VCaP (cell line): ENCODE data around the gene DNAH10.

Source experiments
- H3K27ac ChIP-seq: fragments of 450-650 bp; 2 replicates; pipeline ENCODE4 v1.5.1; 2017
- TF ChIP-seq, protein P1 (sequence below): fragments of 450-650 bp; conservative IDR thresholded peaks from 2 replicates; pipeline ENCODE4 v1.5.1; 2017; ENCODE audit warnings: mild to moderate bottlenecking, moderate library complexity

The DNAH10 gene

DNA sequence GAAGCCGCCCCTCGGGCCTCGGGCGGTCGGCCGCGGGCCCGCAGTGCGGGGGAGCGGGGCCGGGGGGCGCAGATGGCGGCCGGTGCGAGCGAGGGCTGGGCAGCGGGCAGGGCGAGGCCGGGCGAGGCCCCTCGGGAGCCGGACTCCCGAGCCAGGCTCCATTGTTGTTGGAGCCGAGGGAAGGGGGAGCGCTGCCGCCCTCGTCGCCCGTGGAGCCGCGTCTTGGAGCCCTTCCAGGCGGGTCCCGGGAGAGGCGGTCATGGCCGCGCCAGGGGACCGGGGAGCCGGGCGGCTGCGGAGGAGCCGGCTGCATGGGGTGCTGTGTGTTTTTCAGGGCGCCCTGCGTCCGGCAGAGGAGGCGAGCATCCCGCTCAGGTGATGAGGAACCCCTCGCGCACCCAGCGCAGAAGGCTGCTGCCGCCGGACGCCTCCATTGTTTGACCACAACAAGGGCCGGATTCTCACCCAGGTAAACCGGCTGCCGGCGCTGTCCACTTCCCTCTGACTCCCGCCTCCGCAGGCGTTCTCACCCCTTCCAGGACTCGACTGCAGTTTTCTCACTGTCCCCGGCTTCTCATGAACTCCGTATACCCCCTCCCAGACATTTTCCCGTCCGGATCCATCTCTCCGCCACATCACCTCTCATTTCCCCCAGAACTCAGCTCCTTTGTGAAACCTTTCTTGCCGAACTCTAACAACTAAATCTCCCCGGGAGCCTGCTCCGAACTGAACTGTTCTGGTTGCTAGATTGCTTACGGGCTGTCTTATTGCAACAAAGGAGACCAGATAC is 211.6 kb downstream of the DNAH10 start:
- H3K27ac ChIP-seq: peak overlapping the region; percentile 99
- TF ChIP-seq, protein P1, sequence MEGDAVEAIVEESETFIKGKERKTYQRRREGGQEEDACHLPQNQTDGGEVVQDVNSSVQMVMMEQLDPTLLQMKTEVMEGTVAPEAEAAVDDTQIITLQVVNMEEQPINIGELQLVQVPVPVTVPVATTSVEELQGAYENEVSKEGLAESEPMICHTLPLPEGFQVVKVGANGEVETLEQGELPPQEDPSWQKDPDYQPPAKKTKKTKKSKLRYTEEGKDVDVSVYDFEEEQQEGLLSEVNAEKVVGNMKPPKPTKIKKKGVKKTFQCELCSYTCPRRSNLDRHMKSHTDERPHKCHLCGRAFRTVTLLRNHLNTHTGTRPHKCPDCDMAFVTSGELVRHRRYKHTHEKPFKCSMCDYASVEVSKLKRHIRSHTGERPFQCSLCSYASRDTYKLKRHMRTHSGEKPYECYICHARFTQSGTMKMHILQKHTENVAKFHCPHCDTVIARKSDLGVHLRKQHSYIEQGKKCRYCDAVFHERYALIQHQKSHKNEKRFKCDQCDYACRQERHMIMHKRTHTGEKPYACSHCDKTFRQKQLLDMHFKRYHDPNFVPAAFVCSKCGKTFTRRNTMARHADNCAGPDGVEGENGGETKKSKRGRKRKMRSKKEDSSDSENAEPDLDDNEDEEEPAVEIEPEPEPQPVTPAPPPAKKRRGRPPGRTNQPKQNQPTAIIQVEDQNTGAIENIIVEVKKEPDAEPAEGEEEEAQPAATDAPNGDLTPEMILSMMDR: no peak

DNA sequence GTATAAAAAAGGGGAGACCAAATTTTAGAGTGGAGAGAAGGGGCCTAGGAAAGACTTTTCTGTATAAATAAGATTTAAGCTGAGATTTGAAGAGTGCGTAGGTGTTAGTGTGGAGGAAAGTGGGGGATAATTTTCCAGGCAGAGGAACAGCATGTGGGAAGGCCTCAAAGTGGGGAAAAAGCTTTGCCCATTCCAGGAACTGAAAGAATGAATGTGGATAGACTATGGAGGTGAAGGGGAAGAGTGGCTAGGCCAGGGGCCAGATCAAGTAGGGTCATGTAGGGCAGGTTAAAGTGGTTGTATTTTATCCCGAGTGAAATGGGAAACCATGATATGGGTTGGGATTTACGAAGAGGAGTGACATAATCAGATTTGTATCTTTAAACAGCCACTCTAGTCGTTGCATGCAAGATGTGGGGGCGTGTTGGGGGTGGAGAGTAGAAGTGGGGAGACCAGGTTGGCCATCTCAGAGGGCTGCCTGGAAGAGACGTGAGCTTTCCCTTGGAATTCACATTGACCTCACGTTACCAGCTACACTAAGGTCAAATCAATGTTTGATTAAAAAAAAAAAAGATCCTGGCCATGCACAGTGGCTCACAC is 214.2 kb downstream of the DNAH10 start:
- TF ChIP-seq, protein P1: no peak
- H3K27ac ChIP-seq: peak overlapping the region; percentile 99; the same call in 1 of the 2 replicates

DNA sequence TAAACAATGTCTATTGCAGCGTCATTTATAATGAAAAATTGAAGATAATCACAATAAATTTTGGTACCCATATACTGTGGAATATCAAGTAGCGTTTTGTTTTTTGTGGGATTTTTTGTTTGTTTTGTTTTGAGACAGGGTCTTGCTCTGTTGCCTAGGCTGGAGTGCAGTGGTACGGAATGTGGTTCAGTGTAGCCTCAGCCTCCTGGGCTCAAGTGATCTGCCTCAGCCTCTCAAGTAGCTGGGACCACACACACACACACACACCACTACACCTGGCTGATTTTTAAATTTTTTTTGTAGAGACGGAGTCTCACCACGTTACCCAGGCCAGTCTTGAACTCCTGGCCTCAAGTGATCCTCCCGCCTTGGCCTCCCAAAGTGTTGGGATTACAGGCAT is 217.5 kb downstream of the DNAH10 start:
- H3K27ac ChIP-seq: no peak overlapping the region
- TF ChIP-seq, protein P1: no peak

DNA sequence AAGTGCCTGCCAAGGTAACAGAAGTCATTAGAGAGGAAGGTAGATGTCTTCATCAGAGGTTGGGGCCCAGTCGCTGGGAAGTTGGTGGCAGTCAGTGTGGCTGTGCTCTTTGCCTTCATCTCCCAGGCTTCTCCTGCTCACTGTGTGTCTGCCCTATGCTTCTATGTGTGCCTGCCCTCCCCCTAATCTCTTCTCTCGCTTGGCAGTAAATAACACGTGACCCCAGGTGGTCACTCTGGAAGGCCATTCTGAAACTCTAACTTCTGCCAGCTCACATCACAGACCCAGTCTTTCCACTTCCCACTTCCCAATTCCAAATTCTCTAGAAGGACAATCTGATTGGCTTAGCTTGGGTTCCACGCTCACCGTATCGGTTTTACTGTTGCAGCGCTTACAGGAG is 220.2 kb downstream of the DNAH10 start:
- TF ChIP-seq, protein P1: no peak
- no peak overlapping the region for H3K27ac ChIP-seq

DNA sequence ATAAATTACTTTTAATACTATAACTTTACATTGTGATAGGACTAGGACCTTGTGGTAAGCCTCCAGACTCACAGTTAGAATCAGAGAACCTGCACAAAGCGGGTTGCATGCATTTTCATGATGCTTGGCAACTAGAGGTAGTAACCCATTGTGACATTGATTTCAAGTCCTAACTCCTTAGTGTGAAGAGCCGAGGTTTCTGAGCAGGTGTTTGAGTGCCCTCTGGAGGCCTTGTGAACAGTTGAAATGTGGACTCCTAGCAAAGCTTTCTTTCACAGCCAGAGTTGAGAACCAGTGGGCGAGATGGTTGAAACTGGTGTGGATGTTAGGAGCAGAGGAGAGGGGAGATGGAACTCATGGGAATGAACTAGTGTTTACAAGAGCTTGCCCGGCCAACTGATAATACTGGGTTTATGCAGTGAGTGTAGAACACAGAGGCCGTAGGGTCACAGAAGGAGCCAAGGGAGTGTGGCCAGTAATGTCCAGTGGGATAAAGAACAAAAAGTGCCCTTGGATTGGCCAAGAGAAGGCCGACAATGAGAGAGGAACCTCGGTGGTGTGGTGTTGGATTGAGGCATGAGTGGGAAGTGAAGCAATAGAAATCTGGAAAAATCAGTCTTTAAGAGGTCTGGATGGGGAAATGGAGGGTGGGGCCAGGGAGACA is 221.9 kb downstream of the DNAH10 start:
- no peak overlapping the region for H3K27ac ChIP-seq
- TF ChIP-seq, protein P1: peak; percentile 88

DNA sequence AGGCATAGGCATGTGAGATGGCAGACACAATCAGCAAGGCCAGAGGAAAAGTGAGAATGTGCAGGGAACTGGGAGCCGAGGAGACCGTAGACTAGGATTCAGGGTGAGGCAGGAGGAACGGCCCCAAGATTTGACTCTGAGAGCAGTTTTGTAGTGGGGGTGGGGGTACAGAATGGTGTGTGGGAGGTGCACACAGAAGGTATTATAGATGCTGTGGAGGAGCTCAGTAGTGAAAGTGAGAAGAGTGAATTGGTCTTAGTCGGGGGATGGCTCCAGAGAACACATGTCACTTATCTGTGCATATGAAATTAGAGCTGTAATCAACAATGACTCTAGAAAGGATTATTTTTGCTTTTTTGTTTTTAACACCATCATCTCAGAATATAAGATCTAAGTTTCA is 222.8 kb downstream of the DNAH10 start:
- no peak overlapping the region for H3K27ac ChIP-seq
- TF ChIP-seq, protein P1: no peak
